ENCODE measurements around the gene ST7.

GRCh38 chr7:116955340-116955739, 2.0 kb downstream of the ST7 start:
- TF ChIP-seq BHLHE40 (IDR thresholded peaks at IDR 0.05; ENCODE audit: borderline replicate concordance), result no peak
- TF ChIP-seq ZNF384 (IDR thresholded peaks at IDR 0.05), result no peak
- no peak for TF ChIP-seq SP1 (IDR thresholded peaks at IDR 0.05)
- no peak for TF ChIP-seq FOXM1 (IDR thresholded peaks at IDR 0.05; ENCODE audit: borderline replicate concordance)
- no peak for TF ChIP-seq HDGF (IDR thresholded peaks at IDR 0.05; ENCODE audit: borderline replicate concordance)

Data from HEK293T (cell line).